ENCODE measurements around the gene TMEM165. TPM values are rescaled to one million over a fixed set of nuclear protein-coding genes. Genes with fewer than 3 reads are reported as not detected.

The TMEM165 gene
- total RNA-seq, 1 experiment from 2014 or later: 88.0 TPM

GRCh38 chr4:55406545-55406944 lies 10.8 kb downstream of the TMEM165 start:
- Histone ChIP-seq H3K36me3 (replicated peaks; ENCODE audit: control insufficient read depth, insufficient read depth, low read length) (peaks cover 3% of the 10 kb centered on the region), H3K4me3 (ENCODE audit: insufficient read depth, low read depth, low read length) (no peak overlapping the region), H3K27me3 (ENCODE audit: control insufficient read depth, insufficient read depth, low read length) (no peaks in the 10 kb centered on the region)
- DNase-seq: no peak

GRCh38 chr4:55407119-55407518 lies 11.4 kb downstream of the TMEM165 start:
- no peak for DNase-seq
- Histone ChIP-seq H3K4me3 (ENCODE audit: insufficient read depth, low read depth, low read length) (no peak overlapping the region), H3K36me3 (replicated peaks; ENCODE audit: control insufficient read depth, insufficient read depth, low read length) (peaks cover 5% of the 10 kb centered on the region), H3K27me3 (ENCODE audit: control insufficient read depth, insufficient read depth, low read length) (no peaks in the 10 kb centered on the region)

GRCh38 chr4:55407764-55408163 lies 12.0 kb downstream of the TMEM165 start:
- Histone ChIP-seq H3K27me3 (ENCODE audit: control insufficient read depth, insufficient read depth, low read length) (no peaks in the 10 kb centered on the region), H3K4me3 (ENCODE audit: insufficient read depth, low read depth, low read length) (no peak overlapping the region), H3K36me3 (replicated peaks; ENCODE audit: control insufficient read depth, insufficient read depth, low read length) (peaks cover 5% of the 10 kb centered on the region)
- no peak for DNase-seq

GRCh38 chr4:55409468-55410171 lies 13.9 kb downstream of the TMEM165 start:
- no peaks in the 10 kb centered on the region for H3K27me3 ChIP-seq (ENCODE audit: control insufficient read depth, insufficient read depth, low read length)
- peaks cover 3% of the 10 kb centered on the region for H3K36me3 ChIP-seq (replicated peaks; ENCODE audit: control insufficient read depth, insufficient read depth, low read length)
- DNase-seq: no peak
- no peak overlapping the region for H3K4me3 ChIP-seq (ENCODE audit: insufficient read depth, low read depth, low read length)

GRCh38 chr4:55410431-55410830 lies 14.7 kb downstream of the TMEM165 start:
- peaks cover 4% of the 10 kb centered on the region for H3K36me3 ChIP-seq (replicated peaks; ENCODE audit: control insufficient read depth, insufficient read depth, low read length)
- H3K4me3 ChIP-seq (ENCODE audit: insufficient read depth, low read depth, low read length): no peak overlapping the region
- no peak for DNase-seq
- H3K27me3 ChIP-seq (ENCODE audit: control insufficient read depth, insufficient read depth, low read length): no peaks in the 10 kb centered on the region

- peaks cover 7% of the 10 kb centered on the region for H3K36me3 ChIP-seq (replicated peaks; ENCODE audit: control insufficient read depth, insufficient read depth, low read length)
- DNase-seq: no peak
These were observed 15.9 kb downstream of the TMEM165 start for GRCh38 chr4:55411621-55412020.

DNA sequence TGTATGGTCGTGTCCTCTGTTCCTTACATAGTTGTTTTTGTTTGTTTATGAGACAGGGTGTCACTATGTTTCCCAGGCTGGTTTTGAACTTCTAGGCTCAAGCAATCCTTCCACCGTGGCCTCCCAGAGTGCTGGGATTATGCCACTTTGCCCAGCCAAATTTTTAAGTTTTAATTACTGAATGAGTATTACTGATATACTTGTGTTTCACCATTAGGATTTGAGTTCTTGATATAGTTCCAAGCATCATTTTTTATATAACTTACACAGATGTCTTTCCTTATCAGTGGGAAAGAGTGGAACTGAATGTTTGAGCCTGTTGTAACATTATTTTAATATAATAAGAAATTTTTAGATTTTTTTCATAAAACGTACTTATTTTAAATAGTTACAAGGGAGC lies 20.4 kb downstream of the TMEM165 start:
- H3K27me3 ChIP-seq (ENCODE audit: control insufficient read depth, insufficient read depth, low read length): no peaks in the 10 kb centered on the region
- DNase-seq: no peak
- H3K4me3 ChIP-seq (ENCODE audit: insufficient read depth, low read depth, low read length): no peak overlapping the region
- peaks cover 15% of the 10 kb centered on the region for H3K36me3 ChIP-seq (replicated peaks; ENCODE audit: control insufficient read depth, insufficient read depth, low read length)

More at GRCh38 chr4:55411621-55412020, 15.9 kb downstream of the TMEM165 start:
- no peak overlapping the region for H3K4me3 ChIP-seq (ENCODE audit: insufficient read depth, low read depth, low read length)
- no peaks in the 10 kb centered on the region for H3K27me3 ChIP-seq (ENCODE audit: control insufficient read depth, insufficient read depth, low read length)

GRCh38 chr4:55424791-55425190 lies 29.0 kb downstream of the TMEM165 start:
- DNase-seq: no peak
- Histone ChIP-seq H3K27me3 (ENCODE audit: control insufficient read depth, insufficient read depth, low read length) (no peaks in the 10 kb centered on the region), H3K36me3 (replicated peaks; ENCODE audit: control insufficient read depth, insufficient read depth, low read length) (peaks cover 19% of the 10 kb centered on the region), H3K4me3 (ENCODE audit: insufficient read depth, low read depth, low read length) (no peak overlapping the region)

DNA sequence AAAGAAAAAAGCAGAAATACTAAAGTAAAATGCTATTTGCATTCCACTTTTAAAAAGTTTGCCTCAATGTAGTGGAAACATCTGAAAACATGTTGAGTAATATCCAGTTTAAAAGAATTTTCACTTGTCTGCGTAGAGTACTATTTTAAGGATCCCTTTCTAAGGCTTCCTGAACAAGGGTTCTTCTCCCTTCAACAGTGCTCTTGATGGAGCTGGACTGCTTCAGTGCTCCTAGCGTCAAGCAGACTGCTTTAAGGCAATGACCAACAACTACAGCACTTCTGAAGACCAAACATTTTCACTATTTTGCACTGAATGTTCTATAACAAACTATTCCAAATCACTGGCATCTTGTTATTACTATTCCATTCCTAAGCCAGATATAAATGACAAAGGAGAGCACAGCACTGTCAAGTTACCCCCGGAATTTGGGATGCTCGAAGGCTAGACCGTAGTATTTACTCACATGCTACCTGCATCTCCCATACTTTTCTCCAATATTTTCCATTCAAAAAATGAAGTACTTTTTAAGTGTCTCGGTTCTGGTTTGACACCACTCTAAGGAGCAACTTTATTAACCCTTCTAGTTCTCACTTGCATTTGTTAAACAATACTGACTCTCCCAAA lies 36.1 kb downstream of the TMEM165 start:
- Histone ChIP-seq H3K36me3 (replicated peaks; ENCODE audit: control insufficient read depth, insufficient read depth, low read length) (no peaks in the 10 kb centered on the region; the same call in 1 of the 2 replicates), H3K4me3 (ENCODE audit: insufficient read depth, low read depth, low read length) (no peak overlapping the region), H3K27me3 (ENCODE audit: control insufficient read depth, insufficient read depth, low read length) (no peaks in the 10 kb centered on the region)
- DNase-seq: no peak

DNA sequence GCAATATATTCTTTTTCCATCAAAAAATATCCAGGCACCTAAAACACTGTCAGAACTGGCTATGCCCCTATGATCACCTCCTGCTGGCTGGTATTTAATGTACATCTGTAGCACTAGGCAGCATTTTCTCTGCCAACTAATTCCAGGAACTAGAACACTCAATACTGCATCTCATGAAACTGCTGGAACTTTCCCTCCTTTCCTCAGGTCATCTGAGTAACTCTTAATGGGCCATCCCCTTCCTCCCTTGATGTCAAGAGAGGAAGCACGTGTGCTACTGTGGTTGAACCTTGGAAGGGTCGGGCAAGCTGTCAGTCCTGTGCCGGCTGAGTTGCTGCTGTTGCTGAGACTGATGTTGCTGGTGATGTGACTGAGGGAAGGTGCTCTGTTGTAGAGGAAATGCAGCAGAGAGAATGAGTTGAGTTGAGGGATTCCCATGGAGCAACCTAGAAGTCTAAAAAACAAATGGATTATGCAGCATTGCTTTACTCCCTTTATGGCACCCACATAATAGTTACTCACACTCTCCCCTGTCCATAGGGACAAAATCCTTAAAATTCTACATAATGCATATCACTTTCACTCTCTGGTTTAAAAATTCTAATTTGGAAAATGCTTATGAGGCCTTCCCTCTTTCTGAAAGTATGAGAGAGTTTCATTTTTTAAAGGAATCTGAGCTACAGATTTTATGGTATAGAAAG lies 39.5 kb downstream of the TMEM165 start:
- Histone ChIP-seq H3K27me3 (ENCODE audit: control insufficient read depth, insufficient read depth, low read length) (no peaks in the 10 kb centered on the region), H3K4me3 (ENCODE audit: insufficient read depth, low read depth, low read length) (no peak overlapping the region), H3K36me3 (replicated peaks; ENCODE audit: control insufficient read depth, insufficient read depth, low read length) (peaks cover 1% of the 10 kb centered on the region)
- DNase-seq: no peak

DNA sequence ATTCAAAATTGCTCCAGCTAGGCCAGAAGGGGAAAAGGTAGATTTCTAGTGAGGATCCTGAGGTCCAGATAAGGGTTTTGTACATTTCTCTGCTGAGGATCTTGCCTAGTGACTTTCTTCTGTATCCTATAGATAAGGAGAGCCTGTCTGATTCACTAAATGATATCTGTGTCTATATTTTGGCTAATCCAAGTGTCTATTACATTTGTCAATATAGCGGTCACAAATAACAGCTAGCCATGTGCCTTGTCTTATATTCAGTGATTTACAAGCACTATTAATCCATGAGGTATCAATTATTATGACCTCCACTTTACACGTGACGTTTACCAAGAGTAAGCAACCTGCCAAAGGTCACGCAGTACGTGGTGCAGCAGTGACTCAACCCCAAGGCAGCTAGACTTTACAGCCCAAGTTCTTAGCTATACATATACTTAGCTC lies 41.6 kb downstream of the TMEM165 start:
- no peak for DNase-seq
- H3K4me3 ChIP-seq (ENCODE audit: insufficient read depth, low read depth, low read length): no peak overlapping the region
- no peaks in the 10 kb centered on the region for H3K27me3 ChIP-seq (ENCODE audit: control insufficient read depth, insufficient read depth, low read length)
- peaks cover 1% of the 10 kb centered on the region for H3K36me3 ChIP-seq (replicated peaks; ENCODE audit: control insufficient read depth, insufficient read depth, low read length)

- no peak for DNase-seq
- H3K27me3 ChIP-seq (ENCODE audit: control insufficient read depth, insufficient read depth, low read length): no peaks in the 10 kb centered on the region
- peaks cover 1% of the 10 kb centered on the region for H3K36me3 ChIP-seq (replicated peaks; ENCODE audit: control insufficient read depth, insufficient read depth, low read length)
- H3K4me3 ChIP-seq (ENCODE audit: insufficient read depth, low read depth, low read length): no peak overlapping the region
These were observed 42.1 kb downstream of the TMEM165 start for GRCh38 chr4:55437823-55438222.

GRCh38 chr4:55438314-55438713 lies 42.6 kb downstream of the TMEM165 start:
- Histone ChIP-seq H3K36me3 (replicated peaks; ENCODE audit: control insufficient read depth, insufficient read depth, low read length) (peaks cover 1% of the 10 kb centered on the region), H3K4me3 (ENCODE audit: insufficient read depth, low read depth, low read length) (no peak overlapping the region), H3K27me3 (ENCODE audit: control insufficient read depth, insufficient read depth, low read length) (no peaks in the 10 kb centered on the region)
- no peak for DNase-seq

DNA sequence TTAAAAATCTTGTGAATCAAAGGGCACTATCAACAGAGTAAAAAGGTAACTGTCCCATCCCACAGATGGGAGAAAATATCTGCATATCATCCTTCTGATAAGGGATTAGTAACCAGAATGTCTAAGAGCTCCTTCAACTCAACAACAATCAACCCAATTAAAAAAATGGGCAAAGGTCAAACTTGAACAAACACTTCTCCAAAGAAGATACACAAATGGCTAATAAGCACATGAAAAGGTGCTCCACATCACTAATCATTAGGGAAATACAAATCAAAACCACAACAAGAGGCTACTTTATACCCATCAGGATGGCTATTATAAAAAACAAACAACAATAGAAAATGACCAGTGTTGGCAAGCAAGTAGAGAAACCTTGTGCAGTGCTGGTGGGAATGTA lies 43.3 kb downstream of the TMEM165 start:
- no peaks in the 10 kb centered on the region for H3K27me3 ChIP-seq (ENCODE audit: control insufficient read depth, insufficient read depth, low read length)
- DNase-seq: no peak
- H3K4me3 ChIP-seq (ENCODE audit: insufficient read depth, low read depth, low read length): no peak overlapping the region
- peaks cover 4% of the 10 kb centered on the region for H3K36me3 ChIP-seq (replicated peaks; ENCODE audit: control insufficient read depth, insufficient read depth, low read length)

GRCh38 chr4:55440786-55441185 lies 45.0 kb downstream of the TMEM165 start:
- no peak overlapping the region for H3K4me3 ChIP-seq (ENCODE audit: insufficient read depth, low read depth, low read length)
- H3K27me3 ChIP-seq (ENCODE audit: control insufficient read depth, insufficient read depth, low read length): no peaks in the 10 kb centered on the region
- H3K36me3 ChIP-seq (replicated peaks; ENCODE audit: control insufficient read depth, insufficient read depth, low read length): peaks cover 7% of the 10 kb centered on the region
- DNase-seq: no peak
